Trophoblast cell (in vitro differentiated cells and primary cell): ENCODE measurements around the gene SOHLH2.
A peak's percentile ranks its signal among the peaks of the same experiment; 100 is the strongest.

Experiments used
- DNase-seq, 2 donors: peaks; one replicate each; pipeline ENCODE4 v3.0.0-alpha.2; 2016
- H2AFZ ChIP-seq: 2 replicates; pipeline ENCODE4 v1.6.1; 2013; ENCODE audit warnings: low read length, moderate library complexity, mild to moderate bottlenecking; ENCODE audit not compliant: insufficient read depth, poor library complexity
- H2AK5ac ChIP-seq: 2 replicates; pipeline ENCODE4 v1.6.1; 2013; ENCODE audit warnings: mild to moderate bottlenecking, low read length
- H2BK120ac ChIP-seq: 2 replicates; pipeline ENCODE4 v1.6.1; 2013; ENCODE audit warnings: low read length, mild to moderate bottlenecking, moderate library complexity; ENCODE audit not compliant: insufficient read depth, poor library complexity
- H2BK12ac ChIP-seq: 2 replicates; pipeline ENCODE4 v1.6.1; 2013; ENCODE audit warnings: mild to moderate bottlenecking, low read length, moderate library complexity
- H2BK5ac ChIP-seq: 2 replicates; pipeline ENCODE4 v1.6.1; 2013; ENCODE audit warnings: low read length, low read depth, moderate library complexity, mild to moderate bottlenecking; ENCODE audit not compliant: poor library complexity
- H3K14ac ChIP-seq: 2 replicates; pipeline ENCODE4 v1.6.1; 2013; ENCODE audit warnings: mild to moderate bottlenecking, low read length
- H3K18ac ChIP-seq: 2 replicates; pipeline ENCODE4 v1.6.1; 2013; ENCODE audit warnings: mild to moderate bottlenecking, low read length
- H3K23ac ChIP-seq: 2 replicates; pipeline ENCODE4 v1.6.1; 2013; ENCODE audit warnings: low read length
- H3K27ac ChIP-seq: 2 replicates; pipeline ENCODE4 v1.5.1; 2013; ENCODE audit warnings: low read depth, mild to moderate bottlenecking, inconsistent platforms, low read length, moderate library complexity
- H3K27me3 ChIP-seq: 2 replicates; pipeline ENCODE4 v1.6.1; 2013; ENCODE audit warnings: inconsistent platforms, mild to moderate bottlenecking, low read length, moderate library complexity; ENCODE audit not compliant: insufficient read depth
- H3K36me3 ChIP-seq, 2 experiments: 1 replicate in 1 of 2; 2 replicates in 1 of 2; pipeline ENCODE4 v1.6.1; 2013; ENCODE audit warnings: low read length in 2 of 2, mild to moderate bottlenecking in 2 of 2, moderate library complexity in 1 of 2; ENCODE audit not compliant: insufficient read depth in 2 of 2, control insufficient read depth in 1 of 2
- H3K4ac ChIP-seq: 2 replicates; pipeline ENCODE4 v1.6.1; 2013; ENCODE audit warnings: low read depth, mild to moderate bottlenecking, low read length, moderate library complexity
- H3K4me1 ChIP-seq, 2 experiments: 1 replicate in 1 of 2; 2 replicates in 1 of 2; pipeline ENCODE4 v1.6.1; 2013; ENCODE audit warnings: low read length in 2 of 2, mild to moderate bottlenecking in 2 of 2, moderate library complexity in 1 of 2; ENCODE audit not compliant: insufficient read depth in 2 of 2, control insufficient read depth in 1 of 2
- H3K4me2 ChIP-seq: 2 replicates; pipeline ENCODE4 v1.6.1; 2013; ENCODE audit warnings: inconsistent platforms, mild to moderate bottlenecking, low read length, moderate library complexity
- H3K4me3 ChIP-seq: 2 replicates; pipeline ENCODE4 v1.5.1; 2013; ENCODE audit warnings: mild to moderate bottlenecking, low read depth, low read length, inconsistent platforms
- H3K79me1 ChIP-seq: one replicate; pipeline ENCODE4 v1.6.1; 2013; ENCODE audit warnings: low read length
- H3K79me2 ChIP-seq: 2 replicates; pipeline ENCODE4 v1.6.1; 2013; ENCODE audit warnings: low read length, mild to moderate bottlenecking; ENCODE audit not compliant: control insufficient read depth, insufficient read depth, poor library complexity
- H3K9ac ChIP-seq: 2 replicates; pipeline ENCODE4 v1.6.1; 2013; ENCODE audit warnings: mild to moderate bottlenecking, low read length
- H3K9me3 ChIP-seq: 2 replicates; pipeline ENCODE4 v1.6.1; 2013; ENCODE audit warnings: low read depth, mild to moderate bottlenecking, control low read depth, inconsistent platforms, low read length; ENCODE audit not compliant: insufficient read depth
- H4K12ac ChIP-seq: 2 replicates; pipeline ENCODE4 v1.6.1; 2013; ENCODE audit warnings: low read depth, mild to moderate bottlenecking, low read length, moderate library complexity
- H4K8ac ChIP-seq: 2 replicates; pipeline ENCODE4 v1.6.1; 2013; ENCODE audit warnings: low read depth, mild to moderate bottlenecking, low read length, moderate library complexity
- H4K91ac ChIP-seq: one replicate; pipeline ENCODE4 v1.6.1; 2013; ENCODE audit warnings: low read depth, mild to moderate bottlenecking, low read length, moderate library complexity
- WGBS: extraction: QIAGEN DNeasy Blood & Tissue Kit; methylation state at CpG from one replicate; pipeline ENCODE4 v1.1.7; 2013; ENCODE audit warnings: missing lambda C conversion rate; ENCODE audit not compliant: insufficient read length, insufficient coverage; ENCODE audit errors: extremely low coverage; 5-methylcytosine and 5-hydroxymethylcytosine counted together

SOHLH2 gene

GRCh38 chr13:36134632-36135031, 79.7 kb downstream of the SOHLH2 start:
- Histone ChIP-seq H4K91ac (no peak overlapping the region), H2BK5ac (no peak overlapping the region), H2BK12ac (no peak overlapping the region), H3K79me1 (no peaks in the 10 kb centered on the region), H4K12ac (no peak overlapping the region), H3K14ac (no peak overlapping the region), H3K36me3 (no peaks in the 10 kb centered on the region), H2AK5ac (no peak overlapping the region), H3K27me3 (peaks cover 24% of the 10 kb centered on the region), H2BK120ac (no peak overlapping the region), H4K8ac (no peak overlapping the region), H3K4me1 (peaks cover 0 to 5% of the 10 kb centered on the region in 2 experiments), H3K9me3 (peaks cover 3% of the 10 kb centered on the region), H3K4me2 (no peak overlapping the region), H3K9ac (no peak overlapping the region), H3K79me2 (no peaks in the 10 kb centered on the region), H3K4me3 (no peak overlapping the region), H3K27ac (no peak overlapping the region), H2AFZ (no peak overlapping the region), H3K18ac (no peak overlapping the region), H3K23ac (no peak overlapping the region), H3K4ac (no peak overlapping the region)
- DNase-seq: no peak
- WGBS: no CpG with 5 or more reads among the region's 1 CpG

- whole genome bisulfite sequencing: no CpG with 5 or more reads among the region's 5 CpGs
- Histone ChIP-seq H4K12ac (no peak overlapping the region), H4K91ac (no peak overlapping the region), H2BK120ac (no peak overlapping the region), H3K4ac (no peak overlapping the region), H3K23ac (no peak overlapping the region), H3K4me3 (no peak overlapping the region), H3K27ac (no peak overlapping the region), H2BK5ac (no peak overlapping the region), H3K4me1 (peaks cover 0 to 5% of the 10 kb centered on the region in 2 experiments), H3K79me2 (no peaks in the 10 kb centered on the region), H2BK12ac (no peak overlapping the region), H3K79me1 (no peaks in the 10 kb centered on the region), H3K9me3 (peaks cover 5% of the 10 kb centered on the region), H3K14ac (no peak overlapping the region), H3K4me2 (no peak overlapping the region), H3K27me3 (peaks cover 29% of the 10 kb centered on the region), H2AK5ac (no peak overlapping the region), H3K36me3 (no peaks in the 10 kb centered on the region), H4K8ac (no peak overlapping the region), H2AFZ (no peak overlapping the region), H3K9ac (no peak overlapping the region), H3K18ac (no peak overlapping the region)
- DNase-seq: peak in 1 of 2 donors; percentile 16
These were observed 80.3 kb downstream of the SOHLH2 start for GRCh38 chr13:36133950-36134626.

GRCh38 chr13:36132376-36132775, 82.0 kb downstream of the SOHLH2 start:
- H3K14ac ChIP-seq: no peak overlapping the region
- no peak overlapping the region for H2BK12ac ChIP-seq
- H3K4me2 ChIP-seq: no peak overlapping the region
- H4K91ac ChIP-seq: no peak overlapping the region
- no peak overlapping the region for H4K12ac ChIP-seq
- H3K4ac ChIP-seq: no peak overlapping the region
- H3K79me2 ChIP-seq: no peaks in the 10 kb centered on the region
- H2BK5ac ChIP-seq: no peak overlapping the region
- peaks cover 5% of the 10 kb centered on the region for H3K9me3 ChIP-seq
- no peak overlapping the region for H3K23ac ChIP-seq
- no peak overlapping the region for H2BK120ac ChIP-seq
- no peak overlapping the region for H2AFZ ChIP-seq
- H2AK5ac ChIP-seq: no peak overlapping the region
- no peak overlapping the region for H3K4me3 ChIP-seq
- WGBS: no CpG with 5 or more reads among the region's 1 CpG
- peaks cover 0 to 5% of the 10 kb centered on the region in 2 experiments for H3K4me1 ChIP-seq
- no peak for DNase-seq
- no peak overlapping the region for H3K18ac ChIP-seq
- no peaks in the 10 kb centered on the region for H3K79me1 ChIP-seq
- no peak overlapping the region for H3K9ac ChIP-seq
- peaks cover 31% of the 10 kb centered on the region for H3K27me3 ChIP-seq
- no peak overlapping the region for H4K8ac ChIP-seq
- no peak overlapping the region for H3K27ac ChIP-seq
- H3K36me3 ChIP-seq: no peaks in the 10 kb centered on the region

DNA sequence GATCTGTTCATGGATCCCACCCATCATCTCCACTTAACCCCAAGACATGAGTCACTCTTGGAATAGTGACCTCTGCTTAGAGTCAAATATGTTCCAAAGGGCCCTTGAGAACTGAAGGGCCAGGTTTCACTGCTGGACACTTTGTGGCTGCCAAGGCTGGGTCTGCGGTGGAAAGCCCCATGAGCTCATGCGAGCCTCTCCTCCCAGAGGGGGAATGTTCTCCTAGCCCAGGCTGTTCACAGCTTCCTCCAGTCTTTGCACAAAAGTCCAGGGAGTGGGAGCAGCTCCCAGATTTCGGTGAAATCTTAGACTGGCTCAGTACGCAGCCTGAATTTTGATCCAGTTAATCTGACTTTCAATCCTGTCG, 82.4 kb downstream of the SOHLH2 start:
- no peak overlapping the region for H2BK120ac ChIP-seq
- H3K9ac ChIP-seq: no peak overlapping the region
- no peak overlapping the region for H3K4me2 ChIP-seq
- H3K36me3 ChIP-seq: no peaks in the 10 kb centered on the region
- H3K79me2 ChIP-seq: no peaks in the 10 kb centered on the region
- no peak overlapping the region for H3K27ac ChIP-seq
- no peak overlapping the region for H4K12ac ChIP-seq
- DNase-seq: peak in 1 of 2 donors; percentile 8
- no peak overlapping the region for H3K4me3 ChIP-seq
- peaks cover 0 to 5% of the 10 kb centered on the region in 2 experiments for H3K4me1 ChIP-seq
- H4K91ac ChIP-seq: no peak overlapping the region
- H3K79me1 ChIP-seq: no peaks in the 10 kb centered on the region
- H2BK12ac ChIP-seq: no peak overlapping the region
- WGBS: no CpG with 5 or more reads among the region's 5 CpGs
- H4K8ac ChIP-seq: no peak overlapping the region
- H3K27me3 ChIP-seq: peaks cover 31% of the 10 kb centered on the region
- H3K9me3 ChIP-seq: peaks cover 5% of the 10 kb centered on the region
- no peak overlapping the region for H3K4ac ChIP-seq
- no peak overlapping the region for H2BK5ac ChIP-seq
- no peak overlapping the region for H3K14ac ChIP-seq
- H2AK5ac ChIP-seq: no peak overlapping the region
- H2AFZ ChIP-seq: no peak overlapping the region
- no peak overlapping the region for H3K23ac ChIP-seq
- H3K18ac ChIP-seq: no peak overlapping the region
